ENCODE results near the gene FCRL3. TPM values are rescaled to one million over a fixed set of nuclear protein-coding genes. Genes with fewer than 3 reads are reported as not detected.

The FCRL3 gene
- total and polyA plus RNA-seq, 5 donors from 2014 or later: 24.8 to 69.9 (median 55.8) TPM

DNA sequence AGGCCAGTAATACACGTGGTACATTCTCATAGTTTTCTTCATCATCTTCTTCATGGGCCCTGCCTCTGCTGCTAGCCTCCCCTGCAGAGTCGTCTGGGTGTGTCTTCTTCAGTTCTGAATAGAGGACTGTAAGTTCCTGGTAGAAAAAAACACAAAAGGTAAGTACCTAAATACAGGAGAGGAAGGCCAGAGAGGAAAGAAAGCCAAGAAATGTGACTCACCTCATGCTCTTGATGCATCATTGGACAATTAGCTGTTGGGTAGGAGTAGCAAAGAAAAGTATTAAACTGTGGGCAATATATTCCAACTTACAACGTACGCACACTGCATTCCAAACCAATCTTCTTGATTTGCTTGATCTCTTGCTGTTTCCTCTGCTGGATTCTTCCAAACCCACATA lies 21.8 kb downstream of the FCRL3 start:
- Mint-ChIP-seq H3K4me1 (peaks cover 0 to 13% (median 5%) of the 10 kb centered on the region in 4 donors), H3K9me3 (peaks cover 0 to 8% (median 5%) of the 10 kb centered on the region in 7 donors), H3K27ac (peak overlapping the region in 1 of 3 donors; percentile 16), H3K27me3 (no peaks in the 10 kb centered on the region), H3K4me3 (no peak overlapping the region), H3K36me3 (peaks cover 41% of the 10 kb centered on the region)
- no peak overlapping the region for H3K27ac ChIP-seq (ENCODE audit: insufficient read depth, low read length, poor library complexity, severe bottlenecking)
- no peak overlapping the region for H3K4me3 ChIP-seq (ENCODE audit: low read depth, low read length)
- no peaks in the 10 kb centered on the region for H3K4me1 ChIP-seq (ENCODE audit: control insufficient read depth, insufficient read depth, low read length, poor library complexity, severe bottlenecking)
- DNase-seq (no peak), ATAC-seq (ENCODE audit: low read depth in 2 of 2) (no peak)
- peaks cover 0 to 7% of the 10 kb centered on the region in 2 experiments for H3K9me3 ChIP-seq (ENCODE audit: control insufficient read depth in 2 of 2, low read length in 2 of 2)
- H3K36me3 ChIP-seq (ENCODE audit: control insufficient read depth, insufficient read depth, low read length): peaks cover 34% of the 10 kb centered on the region
- H3K27me3 ChIP-seq (ENCODE audit: control insufficient read depth, insufficient read depth, low read length): no peaks in the 10 kb centered on the region

DNA sequence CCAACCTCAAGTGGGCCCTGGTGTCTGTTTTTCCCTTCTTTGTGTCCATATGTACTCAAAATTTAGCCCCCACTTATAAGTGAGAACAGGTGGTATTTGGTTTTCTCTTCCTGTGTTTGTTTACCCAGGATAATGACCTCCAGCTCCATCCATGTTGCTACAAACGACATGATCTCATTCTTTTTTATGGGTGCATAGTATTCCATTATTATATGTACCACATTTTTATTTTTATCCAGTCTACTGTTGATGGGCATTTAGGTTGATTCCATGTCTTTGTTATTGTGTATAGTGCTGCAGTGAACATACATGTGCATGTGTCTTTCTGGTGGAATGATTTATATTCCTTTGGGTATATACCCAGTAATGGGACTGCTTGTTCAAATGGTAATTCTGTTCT lies 27.6 kb downstream of the FCRL3 start:
- DNase-seq (no peak), ATAC-seq (ENCODE audit: low read depth in 2 of 2) (no peak)
- H3K27ac Mint-ChIP-seq: no peak overlapping the region
- Histone ChIP-seq H3K36me3 (ENCODE audit: control insufficient read depth, insufficient read depth, low read length) (peaks cover 14% of the 10 kb centered on the region), H3K4me3 (ENCODE audit: low read depth, low read length) (no peak overlapping the region), H3K27me3 (ENCODE audit: control insufficient read depth, insufficient read depth, low read length) (no peaks in the 10 kb centered on the region), H3K9me3 (ENCODE audit: control insufficient read depth in 2 of 2, low read length in 2 of 2) (peaks cover 9 to 22% of the 10 kb centered on the region in 2 experiments), H3K4me1 (ENCODE audit: control insufficient read depth, insufficient read depth, low read length, poor library complexity, severe bottlenecking) (no peaks in the 10 kb centered on the region), H3K27ac (ENCODE audit: insufficient read depth, low read length, poor library complexity, severe bottlenecking) (no peak overlapping the region)
- H3K27me3 Mint-ChIP-seq: no peaks in the 10 kb centered on the region
- peaks cover under 1 to 32% (median 15%) of the 10 kb centered on the region in 7 donors for H3K9me3 Mint-ChIP-seq
- H3K36me3 Mint-ChIP-seq: peaks cover 16% of the 10 kb centered on the region
- H3K4me1 Mint-ChIP-seq: peaks cover 0 to 9% (median 1%) of the 10 kb centered on the region in 4 donors
- peak overlapping the region in 1 of 4 donors; percentile 61 for H3K4me3 Mint-ChIP-seq

GRCh38 chr1:157671895-157672294 lies 28.7 kb downstream of the FCRL3 start:
- ATAC-seq (ENCODE audit: low read depth in 2 of 2) (no peak), DNase-seq (no peak)
- H3K27me3 Mint-ChIP-seq: no peaks in the 10 kb centered on the region
- H3K4me1 Mint-ChIP-seq: peaks cover 0 to 3% (median 0%) of the 10 kb centered on the region in 4 donors
- H3K27ac ChIP-seq (ENCODE audit: insufficient read depth, low read length, poor library complexity, severe bottlenecking): no peak overlapping the region
- H3K4me3 ChIP-seq (ENCODE audit: low read depth, low read length): no peak overlapping the region
- H3K27me3 ChIP-seq (ENCODE audit: control insufficient read depth, insufficient read depth, low read length): no peaks in the 10 kb centered on the region
- H3K4me3 Mint-ChIP-seq: no peak overlapping the region
- H3K4me1 ChIP-seq (ENCODE audit: control insufficient read depth, insufficient read depth, low read length, poor library complexity, severe bottlenecking): no peaks in the 10 kb centered on the region
- H3K9me3 ChIP-seq (ENCODE audit: control insufficient read depth in 2 of 2, low read length in 2 of 2): peaks cover 9 to 22% of the 10 kb centered on the region in 2 experiments
- H3K36me3 ChIP-seq (ENCODE audit: control insufficient read depth, insufficient read depth, low read length): peaks cover 14% of the 10 kb centered on the region
- peaks cover 10% of the 10 kb centered on the region for H3K36me3 Mint-ChIP-seq
- H3K27ac Mint-ChIP-seq: no peak overlapping the region
- peaks cover 5 to 37% (median 15%) of the 10 kb centered on the region in 7 donors for H3K9me3 Mint-ChIP-seq

DNA sequence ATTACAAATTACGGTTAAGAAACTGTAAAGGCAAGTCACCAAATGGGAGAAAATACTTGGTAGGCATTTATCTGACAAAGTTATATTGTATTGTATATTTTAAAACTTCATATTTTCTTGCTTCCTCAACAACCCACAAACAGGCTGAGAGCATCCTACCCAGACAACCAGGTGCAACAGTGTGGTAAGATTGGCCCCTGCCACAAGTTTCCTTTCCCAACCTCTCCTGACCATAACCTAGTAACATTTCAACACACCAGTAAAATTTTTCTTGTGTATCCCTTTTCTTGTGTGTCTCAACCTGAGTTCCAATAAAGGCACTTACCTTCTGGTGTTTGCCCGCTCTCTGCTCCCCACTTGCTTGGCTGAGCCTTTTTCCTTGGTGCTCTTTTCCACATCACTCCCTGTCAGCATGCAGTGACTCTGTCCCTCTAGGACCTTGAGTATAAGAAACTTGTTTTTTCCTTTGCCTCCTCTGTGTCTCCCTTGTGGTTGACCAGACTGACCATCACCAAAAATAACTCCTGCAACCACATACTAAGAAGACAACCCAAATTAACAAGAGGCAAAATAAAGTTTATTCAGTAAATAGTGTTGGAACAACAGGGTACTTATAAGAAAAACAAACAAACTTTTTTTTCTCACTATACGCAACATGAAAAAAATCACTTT lies 40.9 kb downstream of the FCRL3 start:
- no peak overlapping the region for H3K27ac ChIP-seq (ENCODE audit: insufficient read depth, low read length, poor library complexity, severe bottlenecking)
- peaks cover 0 to 5% (median 2%) of the 10 kb centered on the region in 7 donors for H3K9me3 Mint-ChIP-seq
- no peaks in the 10 kb centered on the region for H3K9me3 ChIP-seq (ENCODE audit: control insufficient read depth in 2 of 2, low read length in 2 of 2)
- peaks cover 2% of the 10 kb centered on the region for H3K27me3 ChIP-seq (ENCODE audit: control insufficient read depth, insufficient read depth, low read length)
- H3K27me3 Mint-ChIP-seq: peaks cover 9% of the 10 kb centered on the region
- H3K4me1 ChIP-seq (ENCODE audit: control insufficient read depth, insufficient read depth, low read length, poor library complexity, severe bottlenecking): no peaks in the 10 kb centered on the region
- no peaks in the 10 kb centered on the region for H3K4me1 Mint-ChIP-seq
- DNase-seq: no peak
- ATAC-seq (ENCODE audit: low read depth in 2 of 2): no peak
- no peak overlapping the region for H3K4me3 Mint-ChIP-seq
- H3K36me3 Mint-ChIP-seq: peaks cover 4% of the 10 kb centered on the region
- peak overlapping the region in 1 of 3 donors; percentile 33 for H3K27ac Mint-ChIP-seq
- H3K4me3 ChIP-seq (ENCODE audit: low read depth, low read length): no peak overlapping the region
- H3K36me3 ChIP-seq (ENCODE audit: control insufficient read depth, insufficient read depth, low read length): no peaks in the 10 kb centered on the region

DNA sequence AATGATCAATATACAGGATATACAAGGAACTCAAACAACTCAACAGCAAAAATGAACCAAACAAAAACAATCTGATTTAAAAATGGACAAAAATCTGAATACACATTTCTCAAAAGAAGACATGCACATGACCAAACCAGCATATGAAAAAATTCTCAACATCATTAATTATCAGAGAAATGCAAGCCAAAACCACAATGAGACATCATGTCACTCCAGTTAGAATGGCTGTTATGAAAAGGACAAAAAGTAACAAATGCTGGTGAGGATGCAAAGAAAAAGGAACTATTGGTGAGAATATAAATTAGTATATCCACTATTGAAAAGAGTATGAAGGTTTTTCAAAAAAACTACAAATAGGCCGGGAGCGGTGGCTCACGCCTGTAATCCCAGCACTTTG lies 42.0 kb downstream of the FCRL3 start:
- H3K36me3 Mint-ChIP-seq: peaks cover 4% of the 10 kb centered on the region
- Histone ChIP-seq H3K27me3 (ENCODE audit: control insufficient read depth, insufficient read depth, low read length) (peaks cover 2% of the 10 kb centered on the region), H3K4me3 (ENCODE audit: low read depth, low read length) (no peak overlapping the region), H3K27ac (ENCODE audit: insufficient read depth, low read length, poor library complexity, severe bottlenecking) (no peak overlapping the region), H3K9me3 (ENCODE audit: control insufficient read depth in 2 of 2, low read length in 2 of 2) (no peaks in the 10 kb centered on the region), H3K36me3 (ENCODE audit: control insufficient read depth, insufficient read depth, low read length) (no peaks in the 10 kb centered on the region), H3K4me1 (ENCODE audit: control insufficient read depth, insufficient read depth, low read length, poor library complexity, severe bottlenecking) (no peaks in the 10 kb centered on the region)
- ATAC-seq (ENCODE audit: low read depth in 2 of 2) (no peak), DNase-seq (no peak)
- H3K9me3 Mint-ChIP-seq: peaks cover 0 to 5% (median 2%) of the 10 kb centered on the region in 7 donors
- H3K4me3 Mint-ChIP-seq: no peak overlapping the region
- H3K4me1 Mint-ChIP-seq: no peaks in the 10 kb centered on the region
- peaks cover 9% of the 10 kb centered on the region for H3K27me3 Mint-ChIP-seq
- no peak overlapping the region for H3K27ac Mint-ChIP-seq

- Mint-ChIP-seq H3K4me1 (peaks cover 5 to 11% (median 7%) of the 10 kb centered on the region in 4 donors), H3K9me3 (peaks cover 0 to 2% (median 0%) of the 10 kb centered on the region in 7 donors), H3K36me3 (no peaks in the 10 kb centered on the region), H3K27ac (no peak overlapping the region), H3K4me3 (no peak overlapping the region), H3K27me3 (peaks cover 13% of the 10 kb centered on the region)
- ATAC-seq (ENCODE audit: low read depth in 2 of 2) (no peak), DNase-seq (no peak)
- H3K36me3 ChIP-seq (ENCODE audit: control insufficient read depth, insufficient read depth, low read length): no peaks in the 10 kb centered on the region
- H3K27me3 ChIP-seq (ENCODE audit: control insufficient read depth, insufficient read depth, low read length): peaks cover 6% of the 10 kb centered on the region
- H3K9me3 ChIP-seq (ENCODE audit: control insufficient read depth in 2 of 2, low read length in 2 of 2): no peaks in the 10 kb centered on the region
- no peak overlapping the region for H3K4me3 ChIP-seq (ENCODE audit: low read depth, low read length)
- H3K4me1 ChIP-seq (ENCODE audit: control insufficient read depth, insufficient read depth, low read length, poor library complexity, severe bottlenecking): peaks cover 4% of the 10 kb centered on the region
- H3K27ac ChIP-seq (ENCODE audit: insufficient read depth, low read length, poor library complexity, severe bottlenecking): no peak overlapping the region
Measured at GRCh38 chr1:157653494-157653873, 47.1 kb downstream of the FCRL3 start.

DNA sequence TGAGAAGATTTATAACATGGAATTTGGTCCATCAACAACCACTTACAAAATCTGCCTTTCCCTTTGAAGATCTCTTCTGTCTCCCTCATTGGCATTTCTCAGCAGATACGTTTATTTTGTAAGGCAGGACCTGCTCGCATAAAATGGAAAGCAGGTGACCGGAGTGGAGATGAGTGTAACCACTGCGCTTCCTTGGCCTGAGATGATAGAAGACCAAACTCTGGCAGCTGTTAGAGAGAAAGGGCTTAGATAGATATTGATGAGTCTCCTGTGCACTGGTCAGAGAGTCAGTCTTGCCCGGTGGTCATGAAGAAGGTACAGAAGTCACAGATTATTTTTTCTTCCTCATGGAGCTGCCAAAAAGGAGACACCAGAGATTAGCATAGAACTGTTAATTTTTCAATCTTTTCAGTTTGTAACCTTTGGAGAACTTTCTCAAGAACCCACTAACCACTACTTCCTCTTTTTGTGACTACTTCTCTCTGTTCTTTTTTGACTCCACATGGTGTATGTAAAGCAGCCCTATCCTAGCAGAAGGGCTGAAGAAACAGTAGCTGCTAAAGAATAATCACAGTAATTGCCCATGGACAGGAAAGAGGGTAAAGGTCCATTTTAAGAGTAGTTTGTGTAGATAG lies 47.6 kb downstream of the FCRL3 start:
- Mint-ChIP-seq H3K9me3 (peaks cover 0 to 2% (median 0%) of the 10 kb centered on the region in 7 donors), H3K27me3 (peaks cover 8% of the 10 kb centered on the region), H3K36me3 (no peaks in the 10 kb centered on the region), H3K4me1 (peaks cover 5 to 11% (median 7%) of the 10 kb centered on the region in 4 donors), H3K27ac (no peak overlapping the region), H3K4me3 (no peak overlapping the region)
- DNase-seq (peak in 1 of 3 donors; percentile 5), ATAC-seq (ENCODE audit: low read depth in 2 of 2) (peak in 1 of 2 donors; percentile 48)
- no peak overlapping the region for H3K4me3 ChIP-seq (ENCODE audit: low read depth, low read length)
- H3K9me3 ChIP-seq (ENCODE audit: control insufficient read depth in 2 of 2, low read length in 2 of 2): no peaks in the 10 kb centered on the region
- H3K27ac ChIP-seq (ENCODE audit: insufficient read depth, low read length, poor library complexity, severe bottlenecking): no peak overlapping the region
- peaks cover 4% of the 10 kb centered on the region for H3K4me1 ChIP-seq (ENCODE audit: control insufficient read depth, insufficient read depth, low read length, poor library complexity, severe bottlenecking)
- H3K36me3 ChIP-seq (ENCODE audit: control insufficient read depth, insufficient read depth, low read length): no peaks in the 10 kb centered on the region
- peaks cover 6% of the 10 kb centered on the region for H3K27me3 ChIP-seq (ENCODE audit: control insufficient read depth, insufficient read depth, low read length)
